HuH-7 (cell line): ENCODE data around the gene OBI1.
"Not testable (repeated sequence)": the region's sequence is repeated elsewhere in the genome, so short reads cannot be mapped to it uniquely, and the experiment has no call there.

ENCODE experiments used
- DNase-seq: peaks from one replicate; pipeline ENCODE4 v3.0.0; 2011; ENCODE audit warnings: low spot score

Gene OBI1

GRCh38 chr13:78647109-78647678 lies 11.8 kb downstream of the OBI1 start:
- DNase-seq, result not testable (repeated sequence)

- no peak for DNase-seq
These were observed 20.7 kb downstream of the OBI1 start for GRCh38 chr13:78638216-78638615.

GRCh38 chr13:78636495-78636894 lies 22.5 kb downstream of the OBI1 start:
- DNase-seq, result no peak

DNA sequence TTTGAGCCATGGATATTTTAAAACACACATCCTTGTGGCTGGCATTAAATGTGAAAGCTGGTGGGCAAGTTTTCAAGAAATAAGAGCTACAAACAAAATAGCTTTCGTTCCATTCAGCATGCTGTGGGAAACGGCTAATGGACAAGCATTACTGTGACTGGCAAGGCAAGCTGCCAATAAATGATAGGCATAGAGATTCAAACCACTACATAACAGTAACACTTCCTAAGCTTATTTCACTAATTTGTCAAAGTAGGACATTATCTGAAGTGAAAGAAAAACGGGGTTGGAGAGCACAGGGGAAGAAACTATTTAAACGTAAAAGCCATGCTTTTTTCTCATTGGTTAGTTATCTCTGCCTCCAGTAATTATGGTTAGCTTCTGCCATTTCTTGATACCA lies 26.0 kb downstream of the OBI1 start:
- DNase-seq, result no peak

GRCh38 chr13:78631077-78631476 lies 27.9 kb downstream of the OBI1 start:
- DNase-seq, result no peak

GRCh38 chr13:78630511-78630910 lies 28.4 kb downstream of the OBI1 start:
- DNase-seq, result no peak

- no peak for DNase-seq
These were observed 33.6 kb downstream of the OBI1 start for GRCh38 chr13:78625384-78625783.

GRCh38 chr13:78623132-78623531 lies 35.8 kb downstream of the OBI1 start:
- no peak for DNase-seq

GRCh38 chr13:78620936-78621470 lies 38.0 kb downstream of the OBI1 start:
- no peak for DNase-seq

GRCh38 chr13:78618411-78618810 lies 40.5 kb downstream of the OBI1 start:
- DNase-seq, result no peak

DNA sequence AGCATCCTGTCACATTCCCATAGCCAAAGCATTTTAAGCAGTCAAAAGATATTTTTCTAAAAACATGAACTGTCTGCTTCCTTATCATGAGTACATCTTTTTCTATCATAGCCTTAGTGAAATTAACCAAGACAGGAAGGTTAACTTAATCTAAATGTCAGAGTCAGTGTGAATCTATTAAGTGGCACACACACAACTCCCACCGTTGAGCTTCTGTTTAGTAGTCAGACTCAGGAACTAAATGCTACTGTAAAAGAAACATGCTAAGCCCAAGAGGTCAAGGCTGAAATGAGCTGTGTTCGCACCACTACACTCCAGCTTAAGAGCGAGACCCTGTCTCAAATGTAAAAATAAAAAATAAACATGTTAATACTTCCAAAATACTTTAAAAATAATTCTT lies 47.9 kb downstream of the OBI1 start:
- no peak for DNase-seq

DNA sequence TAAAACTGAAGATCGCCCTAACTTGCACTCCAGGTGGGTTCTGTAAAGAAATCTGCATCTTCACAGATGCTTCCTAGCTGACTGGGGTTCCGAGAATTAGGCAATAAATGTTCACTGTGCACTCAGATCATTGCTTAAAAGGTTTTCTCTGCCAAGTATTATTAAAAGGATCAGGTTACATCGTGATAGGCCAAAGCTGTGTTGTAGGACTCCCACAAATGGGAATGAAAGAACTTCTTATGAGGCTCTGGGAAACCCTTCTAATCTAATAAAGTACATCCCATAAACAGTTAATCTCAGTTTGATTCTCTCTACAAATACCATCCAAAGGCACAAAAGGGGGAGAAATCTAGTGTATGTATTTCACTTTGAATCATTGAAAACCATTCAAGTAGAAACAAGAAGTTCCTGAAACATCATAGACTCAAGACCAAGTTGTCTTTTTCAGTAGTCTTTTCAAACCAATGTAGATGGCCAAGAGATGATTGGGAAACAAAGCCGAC lies 48.5 kb downstream of the OBI1 start:
- no peak for DNase-seq

DNA sequence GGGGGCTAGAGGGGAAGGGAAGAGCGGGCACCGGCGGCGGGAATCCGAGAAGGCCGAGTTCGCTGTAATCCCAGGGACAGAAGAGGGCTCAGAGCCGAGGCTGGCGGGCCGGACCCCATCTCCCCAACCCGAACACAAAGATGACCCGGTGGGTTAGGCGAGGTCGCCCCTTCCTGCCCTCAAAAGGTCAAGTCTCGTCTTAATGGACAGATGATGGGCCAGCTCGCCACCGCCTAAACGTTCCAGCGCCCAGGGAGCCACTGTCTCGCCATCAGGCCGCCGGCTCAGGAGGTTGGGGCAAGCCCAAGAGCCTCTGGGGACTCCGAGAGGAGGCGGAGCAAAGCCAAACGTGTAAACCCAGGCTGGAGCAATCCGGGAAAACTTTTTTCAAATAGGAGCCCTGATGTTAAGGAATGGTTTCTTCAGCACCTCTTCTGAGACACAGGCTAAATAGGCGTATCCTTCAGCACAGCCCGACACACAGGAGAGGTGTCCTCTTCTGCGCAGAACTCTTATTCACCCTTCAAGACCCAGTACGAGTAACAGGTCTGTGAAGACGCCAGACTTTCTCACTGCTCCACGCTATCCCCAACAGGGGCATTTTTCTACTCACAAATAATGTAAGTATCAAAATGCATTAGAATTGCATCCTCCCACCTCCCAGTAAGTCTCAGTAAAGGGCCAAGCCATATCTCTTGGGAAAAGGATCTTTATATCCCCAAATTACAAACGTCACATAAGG lies 49.3 kb downstream of the OBI1 start:
- no peak for DNase-seq

GRCh38 chr13:78608688-78609463 lies 50.1 kb downstream of the OBI1 start:
- DNase-seq, result no peak

DNA sequence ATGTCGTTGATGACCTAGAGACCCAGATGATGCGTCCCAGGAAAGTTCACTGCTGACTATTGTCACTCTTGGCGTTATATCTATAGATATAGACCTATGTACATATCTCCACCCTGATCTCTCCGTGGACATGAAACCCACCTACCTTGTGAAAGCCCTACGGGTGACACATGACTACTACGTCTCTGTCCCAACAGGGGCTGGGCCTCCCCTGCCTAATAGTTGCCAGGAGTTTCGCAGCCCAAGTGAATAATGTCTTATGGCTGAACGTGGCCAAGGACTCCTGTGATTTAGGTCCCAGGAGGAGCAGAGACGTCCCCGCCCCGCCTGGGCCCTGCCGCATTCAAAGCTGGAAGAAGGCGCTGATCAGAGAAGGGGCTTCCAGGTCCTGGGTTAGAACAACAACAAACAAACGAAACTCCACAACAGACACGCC lies 50.7 kb downstream of the OBI1 start:
- DNase-seq, result no peak

DNA sequence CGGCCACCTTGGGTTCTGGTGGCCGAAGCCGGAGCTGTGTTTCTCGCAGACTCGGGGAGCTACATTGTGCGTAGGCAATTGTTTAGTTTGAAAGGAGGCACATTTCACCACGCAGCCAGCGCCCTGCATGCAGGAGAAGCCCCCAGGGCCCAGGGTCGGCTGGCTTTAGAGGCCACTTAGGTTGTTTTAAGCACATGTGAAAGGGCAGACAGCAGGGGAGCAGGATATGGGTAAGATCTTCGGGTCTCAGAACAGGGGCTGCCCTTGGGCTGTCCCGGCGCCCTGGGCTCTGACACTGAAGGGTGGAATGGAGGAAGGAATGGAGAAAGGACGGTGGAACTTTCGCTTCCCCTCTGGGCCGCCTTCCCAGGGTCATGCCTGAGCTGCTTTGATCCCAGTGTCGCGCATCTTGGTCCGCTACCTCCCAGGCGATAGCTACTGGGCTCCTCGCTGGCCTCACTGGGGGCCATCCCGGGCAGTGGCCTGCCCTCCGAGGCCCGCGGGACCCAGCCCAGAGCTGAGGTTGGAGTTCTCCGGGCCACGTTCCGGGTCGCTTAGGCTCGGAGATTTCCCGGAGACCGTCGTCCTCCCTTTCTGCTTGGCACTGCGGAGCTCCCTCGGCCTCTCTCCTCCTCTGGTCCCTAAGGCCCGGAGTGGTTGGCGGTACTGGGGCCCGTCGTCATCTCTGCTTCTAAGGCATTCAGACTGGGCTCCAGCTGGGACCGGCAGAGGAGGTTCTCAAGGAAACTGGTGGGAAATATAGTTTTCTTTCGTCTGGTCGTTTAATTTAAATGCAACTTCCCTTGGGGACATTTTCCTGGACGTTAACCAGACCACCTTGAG lies 51.3 kb downstream of the OBI1 start:
- DNase-seq, result no peak

- no peak for DNase-seq
These were observed 52.2 kb downstream of the OBI1 start for GRCh38 chr13:78606471-78607408.

GRCh38 chr13:78604782-78605611 lies 54.0 kb downstream of the OBI1 start:
- peak; percentile 74 for DNase-seq

GRCh38 chr13:78603240-78603957 lies 55.6 kb downstream of the OBI1 start, which contains the start of gene POU4F1:
Gene POU4F1, minus strand, starts transcription at chr13:78603552. Its CDS starts 226 bp downstream, at chr13:78603326.
- no peak for DNase-seq
